GM06990 (cell line): Measurements from ENCODE around the gene TYMS.

Experiments used
- DNase-seq: peaks from one replicate; pipeline ENCODE4 v3.0.0-alpha.2; 2011; ENCODE audit not compliant: insufficient read length; ENCODE audit errors: extremely low read depth
- H3K27me3 ChIP-seq: replicated peaks from 2 replicates; pipeline ENCODE4 v1.6.0; 2011; ENCODE audit warnings: low read length; ENCODE audit not compliant: control insufficient read depth, insufficient read depth
- H3K36me3 ChIP-seq: 2 replicates; pipeline ENCODE4 v1.5.1; 2011; ENCODE audit warnings: low read length; ENCODE audit not compliant: control insufficient read depth, insufficient read depth
- H3K4me3 ChIP-seq: replicated peaks from 2 replicates; pipeline ENCODE4 v1.5.1; 2011; ENCODE audit warnings: low read depth, mild to moderate bottlenecking, control low read depth, low read length
- CTCF ChIP-seq: IDR thresholded peaks from 2 replicates; pipeline ENCODE4 v1.5.1; 2011; ENCODE audit warnings: low read length, control low read depth, mild to moderate bottlenecking, inconsistent platforms; ENCODE audit not compliant: insufficient read depth, poor library complexity, severe bottlenecking

The TYMS gene

DNA sequence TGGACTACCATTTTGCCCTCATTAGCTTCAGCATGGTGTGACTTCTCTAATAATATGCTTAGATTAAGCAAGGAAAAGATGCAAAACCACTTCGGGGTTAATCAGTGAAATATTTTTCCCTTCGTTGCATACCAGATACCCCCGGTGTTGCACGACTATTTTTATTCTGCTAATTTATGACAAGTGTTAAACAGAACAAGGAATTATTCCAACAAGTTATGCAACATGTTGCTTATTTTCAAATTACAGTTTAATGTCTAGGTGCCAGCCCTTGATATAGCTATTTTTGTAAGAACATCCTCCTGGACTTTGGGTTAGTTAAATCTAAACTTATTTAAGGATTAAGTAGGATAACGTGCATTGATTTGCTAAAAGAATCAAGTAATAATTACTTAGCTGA is 16.3 kb downstream of the TYMS start:
- TF ChIP-seq CTCF, result no peak
- no peak for DNase-seq
- H3K4me3 ChIP-seq, result no peak overlapping the region
- peaks cover 24% of the 10 kb centered on the region for H3K36me3 ChIP-seq
- no peaks in the 10 kb centered on the region for H3K27me3 ChIP-seq

DNA sequence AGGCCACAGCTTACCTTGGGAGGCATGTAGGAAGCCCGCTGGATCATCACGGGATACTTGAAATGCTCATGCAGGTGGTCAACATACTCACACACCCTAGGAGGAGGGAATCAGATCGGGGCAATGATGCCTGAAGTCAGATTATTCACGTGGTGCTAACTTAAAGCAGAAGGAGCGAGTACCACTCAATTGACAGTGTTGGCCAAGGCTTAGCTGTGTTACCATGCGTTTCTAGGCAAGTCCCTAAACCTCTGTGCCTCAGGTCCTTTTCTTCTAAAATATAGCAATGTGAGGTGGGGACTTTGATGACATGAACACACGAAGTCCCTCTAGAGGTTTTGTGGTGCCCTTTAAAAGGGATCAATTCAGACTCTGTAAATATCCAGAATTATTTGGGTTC is 17.9 kb downstream of the TYMS start:
- H3K27me3 ChIP-seq, result no peaks in the 10 kb centered on the region
- no peak for TF ChIP-seq CTCF
- no peak for DNase-seq
- H3K36me3 ChIP-seq, result peaks cover 20% of the 10 kb centered on the region
- no peak overlapping the region for H3K4me3 ChIP-seq

DNA sequence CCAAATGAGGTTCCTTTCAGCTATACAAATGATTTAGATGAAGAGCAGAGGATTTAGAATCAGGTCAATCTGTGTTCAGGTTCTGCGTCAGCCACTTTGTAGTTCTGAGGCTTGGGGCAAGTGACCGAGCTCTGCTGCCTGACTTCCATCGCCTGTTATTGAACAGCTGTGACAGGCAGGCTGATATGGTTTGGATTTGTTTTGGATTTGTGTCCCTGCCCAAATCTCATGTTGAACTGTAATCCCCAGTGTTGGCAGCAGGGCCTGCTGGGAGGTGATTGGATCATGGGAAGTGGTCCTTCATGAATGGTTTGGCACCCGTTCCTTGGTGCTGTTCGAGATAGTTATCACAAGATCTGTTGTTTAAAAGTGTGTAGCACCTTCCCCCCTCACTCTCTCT is 18.6 kb downstream of the TYMS start:
- no peak overlapping the region for H3K4me3 ChIP-seq
- DNase-seq, result no peak
- TF ChIP-seq CTCF, result no peak
- peaks cover 17% of the 10 kb centered on the region for H3K36me3 ChIP-seq
- no peaks in the 10 kb centered on the region for H3K27me3 ChIP-seq

DNA sequence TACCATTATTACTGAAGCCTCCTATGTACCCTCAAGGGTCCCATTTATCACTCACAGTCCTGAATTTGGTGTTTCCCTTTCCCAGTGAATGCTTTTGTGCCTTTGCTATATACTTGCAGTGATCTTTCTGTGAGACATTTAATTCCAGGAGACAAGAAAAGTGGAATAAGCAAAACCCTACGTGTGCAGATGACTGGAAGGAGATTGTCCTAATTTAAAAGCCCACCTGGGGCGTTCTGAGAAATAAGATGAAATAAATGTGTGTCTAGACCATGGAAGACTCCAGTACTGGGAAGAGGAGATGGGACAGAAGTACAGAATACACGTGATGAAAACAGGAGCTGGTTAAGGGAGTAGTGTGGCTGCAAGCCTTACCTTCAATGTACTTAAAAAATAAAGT is 19.3 kb downstream of the TYMS start:
- Histone ChIP-seq H3K4me3 (no peak overlapping the region), H3K27me3 (no peaks in the 10 kb centered on the region), H3K36me3 (peaks cover 15% of the 10 kb centered on the region)
- no peak for TF ChIP-seq CTCF
- no peak for DNase-seq

DNA sequence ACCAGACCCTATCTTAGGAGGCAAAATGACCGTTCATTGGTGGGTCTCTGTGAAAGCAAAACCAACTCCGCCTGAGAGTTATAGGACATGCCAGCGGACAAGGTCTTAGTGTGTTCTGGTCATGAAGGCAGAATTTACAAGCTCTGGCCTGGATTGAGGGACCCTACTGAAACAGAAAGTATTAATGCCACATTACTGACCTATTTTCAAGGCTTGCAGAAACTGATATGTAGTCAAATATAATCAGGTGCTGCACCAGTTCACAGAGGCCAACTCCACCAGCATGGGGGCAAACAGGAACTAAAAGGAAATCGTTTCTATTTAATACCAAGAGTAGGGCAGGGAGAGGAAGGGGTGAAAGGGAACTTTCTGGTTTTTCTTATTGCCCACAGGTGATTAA is 19.7 kb downstream of the TYMS start:
- Histone ChIP-seq H3K4me3 (no peak overlapping the region), H3K36me3 (peaks cover 13% of the 10 kb centered on the region), H3K27me3 (no peaks in the 10 kb centered on the region)
- TF ChIP-seq CTCF, result no peak
- no peak for DNase-seq

GRCh38 chr18:677951-678381 is 20.5 kb downstream of the TYMS start:
- Histone ChIP-seq H3K4me3 (no peak overlapping the region), H3K27me3 (no peaks in the 10 kb centered on the region), H3K36me3 (peaks cover 7% of the 10 kb centered on the region)
- no peak for TF ChIP-seq CTCF
- no peak for DNase-seq
